ENCODE results near the gene ZNF785.

GRCh38 chr16:30543067-30543466 is 42.4 kb downstream of the ZNF785 start:
- TF ChIP-seq CTCF (IDR thresholded peaks at IDR 0.05) (no peak), POLR2A (IDR thresholded peaks at IDR 0.05) (no peak)
